Chondrocyte (in vitro differentiated cells): Measurements from ENCODE around the gene DDX25. TPM values are rescaled to one million over a fixed set of nuclear protein-coding genes. Genes with fewer than 3 reads are reported as not detected.

Source experiments
- DNase-seq: peaks from one replicate; pipeline ENCODE4 v3.0.0; 2021; ENCODE audit warnings: mixed read lengths, low spot score
- H3K27ac Mint-ChIP-seq: one replicate; pipeline ENCODE4 v1.8.0; 2021; ENCODE audit warnings: mild to moderate bottlenecking, moderate library complexity, mixed read lengths; ENCODE audit not compliant: unreplicated experiment
- H3K27me3 Mint-ChIP-seq: 2 replicates; pipeline ENCODE4 v1.8.0; 2021; ENCODE audit warnings: low read depth, mixed read lengths
- H3K36me3 Mint-ChIP-seq: 2 replicates; pipeline ENCODE4 v1.8.0; 2021; ENCODE audit warnings: low read depth, mixed read lengths
- H3K4me1 Mint-ChIP-seq: 2 replicates; pipeline ENCODE4 v1.8.0; 2021; ENCODE audit warnings: low read depth, mild to moderate bottlenecking, mixed read lengths
- H3K4me3 Mint-ChIP-seq: one replicate; pipeline ENCODE4 v1.8.0; 2021; ENCODE audit warnings: mild to moderate bottlenecking, moderate library complexity, mixed read lengths; ENCODE audit not compliant: unreplicated experiment
- H3K9me3 Mint-ChIP-seq: 2 replicates; pipeline ENCODE4 v1.8.0; 2021; ENCODE audit warnings: low read depth, mixed read lengths
- CTCF ChIP-seq: fragments of 200-600 bp; sonication (generic); IDR thresholded peaks from 2 replicates; pipeline ENCODE4 v1.5.0; 2021; ENCODE audit warnings: antibody characterized with exemption, mild to moderate bottlenecking, moderate library complexity
- total RNA-seq: library from RNA; stranded (reverse); gene quantifications from 3 replicates; pipeline ENCODE4 v1.2.1, GENCODE V29; 2021

DDX25 gene
- total RNA-seq, 1 donor from 2014 or later, result not detected

- no peak for TF ChIP-seq CTCF
- no peak for DNase-seq
- Mint-ChIP-seq H3K4me3 (no peak overlapping the region), H3K4me1 (no peaks in the 10 kb centered on the region), H3K36me3 (no peaks in the 10 kb centered on the region), H3K27ac (no peak overlapping the region), H3K9me3 (no peaks in the 10 kb centered on the region), H3K27me3 (peaks cover 2% of the 10 kb centered on the region)
Observed at GRCh38 chr11:125950178-125950490, 45.8 kb downstream of the DDX25 start.

GRCh38 chr11:125950696-125951651, 46.7 kb downstream of the DDX25 start:
- Mint-ChIP-seq H3K27ac (no peak overlapping the region), H3K9me3 (no peaks in the 10 kb centered on the region), H3K4me3 (no peak overlapping the region), H3K4me1 (no peaks in the 10 kb centered on the region), H3K36me3 (peaks cover 5% of the 10 kb centered on the region), H3K27me3 (peaks cover 2% of the 10 kb centered on the region)
- no peak for DNase-seq
- no peak for TF ChIP-seq CTCF

GRCh38 chr11:125951731-125952130, 47.4 kb downstream of the DDX25 start:
- Mint-ChIP-seq H3K27me3 (peaks cover 2% of the 10 kb centered on the region), H3K36me3 (peaks cover 7% of the 10 kb centered on the region), H3K9me3 (no peaks in the 10 kb centered on the region), H3K27ac (no peak overlapping the region), H3K4me3 (no peak overlapping the region), H3K4me1 (peaks cover 6% of the 10 kb centered on the region)
- TF ChIP-seq CTCF, result no peak
- DNase-seq, result no peak

- no peak overlapping the region for H3K27ac Mint-ChIP-seq
- peaks cover 2% of the 10 kb centered on the region for H3K27me3 Mint-ChIP-seq
- no peaks in the 10 kb centered on the region for H3K9me3 Mint-ChIP-seq
- TF ChIP-seq CTCF, result no peak
- H3K36me3 Mint-ChIP-seq, result peaks cover 9% of the 10 kb centered on the region
- no peak overlapping the region for H3K4me3 Mint-ChIP-seq
- DNase-seq, result no peak
- peaks cover 9% of the 10 kb centered on the region for H3K4me1 Mint-ChIP-seq
Observed at GRCh38 chr11:125952559-125952958, 48.3 kb downstream of the DDX25 start.

GRCh38 chr11:125952973-125953372, 48.7 kb downstream of the DDX25 start:
- no peak for TF ChIP-seq CTCF
- no peak for DNase-seq

More at GRCh38 chr11:125952973-125953372, 48.7 kb downstream of the DDX25 start:
- H3K4me3 Mint-ChIP-seq, result no peak overlapping the region
- peaks cover 2% of the 10 kb centered on the region for H3K27me3 Mint-ChIP-seq
- H3K4me1 Mint-ChIP-seq, result peaks cover 9% of the 10 kb centered on the region
- H3K27ac Mint-ChIP-seq, result no peak overlapping the region
- no peaks in the 10 kb centered on the region for H3K9me3 Mint-ChIP-seq
- peaks cover 13% of the 10 kb centered on the region for H3K36me3 Mint-ChIP-seq
